Epithelial cell of proximal tubule (primary cell): ENCODE data around the gene WNT9B. TPM values are rescaled to one million over a fixed set of nuclear protein-coding genes. Genes with fewer than 3 reads are reported as not detected.

Experiments
- DNase-seq: peaks from one replicate; pipeline ENCODE4 v3.0.0-alpha.2; 2011; ENCODE audit warnings: low read depth
- H3K4me3 ChIP-seq: 2 replicates; pipeline ENCODE4 v1.5.1; 2011; ENCODE audit warnings: low read depth, mild to moderate bottlenecking, low read length
- total RNA-seq: library from RNA; depleted of rRNA; stranded (reverse); fragments of >200 nt; gene quantifications from 2 replicates; pipeline ENCODE4 v1.2.3, GENCODE V29; 2015
- TF ChIP-seq, protein P1 (sequence below): conservative IDR thresholded peaks from 2 replicates; pipeline ENCODE4 v1.5.1; 2012; ENCODE audit warnings: low read depth, mild to moderate bottlenecking, low read length

Gene WNT9B
- total RNA-seq, 1 donor from 2014 or later, result not detected

DNA sequence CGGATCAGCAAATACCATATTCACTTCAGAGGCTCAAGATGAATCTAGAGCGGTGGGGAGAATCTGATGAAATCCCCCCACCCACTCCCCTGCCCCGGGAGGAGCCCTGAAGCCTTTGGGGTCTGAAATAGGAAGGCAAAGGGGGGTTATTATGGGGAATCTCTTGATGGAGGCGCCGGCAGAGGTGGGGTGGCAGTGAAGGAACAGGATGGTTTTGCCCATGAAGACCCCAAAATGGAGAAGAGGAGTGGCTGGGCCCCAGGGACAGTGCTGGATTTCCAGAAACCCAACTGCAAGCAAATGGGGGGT, 33.5 kb upstream of the WNT9B start:
- TF ChIP-seq, protein P1, sequence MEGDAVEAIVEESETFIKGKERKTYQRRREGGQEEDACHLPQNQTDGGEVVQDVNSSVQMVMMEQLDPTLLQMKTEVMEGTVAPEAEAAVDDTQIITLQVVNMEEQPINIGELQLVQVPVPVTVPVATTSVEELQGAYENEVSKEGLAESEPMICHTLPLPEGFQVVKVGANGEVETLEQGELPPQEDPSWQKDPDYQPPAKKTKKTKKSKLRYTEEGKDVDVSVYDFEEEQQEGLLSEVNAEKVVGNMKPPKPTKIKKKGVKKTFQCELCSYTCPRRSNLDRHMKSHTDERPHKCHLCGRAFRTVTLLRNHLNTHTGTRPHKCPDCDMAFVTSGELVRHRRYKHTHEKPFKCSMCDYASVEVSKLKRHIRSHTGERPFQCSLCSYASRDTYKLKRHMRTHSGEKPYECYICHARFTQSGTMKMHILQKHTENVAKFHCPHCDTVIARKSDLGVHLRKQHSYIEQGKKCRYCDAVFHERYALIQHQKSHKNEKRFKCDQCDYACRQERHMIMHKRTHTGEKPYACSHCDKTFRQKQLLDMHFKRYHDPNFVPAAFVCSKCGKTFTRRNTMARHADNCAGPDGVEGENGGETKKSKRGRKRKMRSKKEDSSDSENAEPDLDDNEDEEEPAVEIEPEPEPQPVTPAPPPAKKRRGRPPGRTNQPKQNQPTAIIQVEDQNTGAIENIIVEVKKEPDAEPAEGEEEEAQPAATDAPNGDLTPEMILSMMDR, result no peak
- no peak overlapping the region for H3K4me3 ChIP-seq

GRCh38 chr17:46818316-46818928, 33.0 kb upstream of the WNT9B start, which contains the start of gene WNT3:
WNT3 (minus strand) TSS chr17:46818692; CDS start chr17:46818597, 95 bp downstream.
- TF ChIP-seq, protein P1, result no peak

More for the DNA sequence above, 33.5 kb upstream of the WNT9B start:
- DNase-seq, result no peak

GRCh38 chr17:46818929-46819859, 32.2 kb upstream of the WNT9B start:
- TF ChIP-seq, protein P1, result no peak
- H3K4me3 ChIP-seq, result peak overlapping the region; percentile 37
- DNase-seq, result no peak

More at GRCh38 chr17:46818316-46818928, 33.0 kb upstream of the WNT9B start, which contains the start of gene WNT3:
- H3K4me3 ChIP-seq, result peak within 1 kb of the TSS; percentile 37
- DNase-seq, result no peak

- DNase-seq, result no peak
- TF ChIP-seq, protein P1, result no peak
- no peak overlapping the region for H3K4me3 ChIP-seq
Observed at GRCh38 chr17:46819906-46820351, 31.5 kb upstream of the WNT9B start.

GRCh38 chr17:46820592-46821450, 30.6 kb upstream of the WNT9B start:
- TF ChIP-seq, protein P1, result no peak
- H3K4me3 ChIP-seq, result no peak overlapping the region
- DNase-seq, result no peak

- H3K4me3 ChIP-seq, result no peak overlapping the region
- no peak for DNase-seq
- TF ChIP-seq, protein P1, result no peak
Observed at GRCh38 chr17:46821482-46822387, 29.6 kb upstream of the WNT9B start.
